ENCODE results near the gene COL4A1. TPM values are rescaled to one million over a fixed set of nuclear protein-coding genes. Genes with fewer than 3 reads are reported as not detected.

COL4A1 gene
- total RNA-seq, 2 donors from 2014 or later = 140 to 201 TPM

- DNase-seq (ENCODE audit: low spot score) = no peak
- TF ChIP-seq, protein P1, sequence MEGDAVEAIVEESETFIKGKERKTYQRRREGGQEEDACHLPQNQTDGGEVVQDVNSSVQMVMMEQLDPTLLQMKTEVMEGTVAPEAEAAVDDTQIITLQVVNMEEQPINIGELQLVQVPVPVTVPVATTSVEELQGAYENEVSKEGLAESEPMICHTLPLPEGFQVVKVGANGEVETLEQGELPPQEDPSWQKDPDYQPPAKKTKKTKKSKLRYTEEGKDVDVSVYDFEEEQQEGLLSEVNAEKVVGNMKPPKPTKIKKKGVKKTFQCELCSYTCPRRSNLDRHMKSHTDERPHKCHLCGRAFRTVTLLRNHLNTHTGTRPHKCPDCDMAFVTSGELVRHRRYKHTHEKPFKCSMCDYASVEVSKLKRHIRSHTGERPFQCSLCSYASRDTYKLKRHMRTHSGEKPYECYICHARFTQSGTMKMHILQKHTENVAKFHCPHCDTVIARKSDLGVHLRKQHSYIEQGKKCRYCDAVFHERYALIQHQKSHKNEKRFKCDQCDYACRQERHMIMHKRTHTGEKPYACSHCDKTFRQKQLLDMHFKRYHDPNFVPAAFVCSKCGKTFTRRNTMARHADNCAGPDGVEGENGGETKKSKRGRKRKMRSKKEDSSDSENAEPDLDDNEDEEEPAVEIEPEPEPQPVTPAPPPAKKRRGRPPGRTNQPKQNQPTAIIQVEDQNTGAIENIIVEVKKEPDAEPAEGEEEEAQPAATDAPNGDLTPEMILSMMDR (IDR thresholded peaks at IDR 0.05) = no peak
- peaks cover 0 to 67% of the 10 kb centered on the region in 2 donors for H3K4me1 ChIP-seq
- no peaks in the 10 kb centered on the region for H3K9me3 ChIP-seq
- H3K27me3 ChIP-seq = no peaks in the 10 kb centered on the region
- H3K27ac ChIP-seq = peak overlapping the region; percentile 72 to 80
- H3K4me3 ChIP-seq = no peak overlapping the region
- H3K36me3 ChIP-seq = peaks cover 21% of the 10 kb centered on the region
Observed at GRCh38 chr13:110217085-110217484, 89.9 kb downstream of the COL4A1 start.

- H3K36me3 ChIP-seq = peaks cover 27% of the 10 kb centered on the region
- H3K9me3 ChIP-seq = no peaks in the 10 kb centered on the region
- no peak overlapping the region for H3K4me3 ChIP-seq
- TF ChIP-seq, protein P1 (IDR thresholded peaks at IDR 0.05) = no peak
- no peaks in the 10 kb centered on the region for H3K27me3 ChIP-seq
- H3K27ac ChIP-seq = peak overlapping the region; percentile 72 to 80
- peaks cover 0 to 62% of the 10 kb centered on the region in 2 donors for H3K4me1 ChIP-seq
- DNase-seq (ENCODE audit: low spot score) = peak; percentile 80
Observed at GRCh38 chr13:110216398-110217041, 90.4 kb downstream of the COL4A1 start.

DNA sequence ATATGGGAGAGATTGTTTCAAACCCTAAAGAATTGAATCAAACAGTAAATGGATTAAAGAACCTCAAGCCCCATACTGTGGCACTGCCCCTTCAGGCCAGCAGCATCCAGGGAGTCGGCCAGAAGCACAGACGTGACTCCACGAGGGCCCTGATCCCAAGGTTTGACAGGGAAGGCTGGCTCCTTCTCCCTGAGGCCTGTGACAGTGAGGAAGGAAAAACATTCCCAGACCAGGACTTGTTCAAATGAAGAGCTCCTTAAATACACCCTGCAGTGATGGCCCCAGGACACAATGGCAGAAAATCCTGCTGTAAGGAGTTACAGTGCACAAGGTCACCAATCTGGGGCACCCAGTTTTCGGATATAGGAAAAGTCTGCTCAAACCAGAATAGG, 91.0 kb downstream of the COL4A1 start:
- no peaks in the 10 kb centered on the region for H3K9me3 ChIP-seq

GRCh38 chr13:110215606-110216005, 91.4 kb downstream of the COL4A1 start:
- Histone ChIP-seq H3K9me3 (no peaks in the 10 kb centered on the region), H3K4me3 (no peak overlapping the region), H3K27ac (peak overlapping the region; percentile 72 to 80), H3K27me3 (no peaks in the 10 kb centered on the region), H3K36me3 (peaks cover 36% of the 10 kb centered on the region), H3K4me1 (peaks cover 0 to 52% of the 10 kb centered on the region in 2 donors)
- DNase-seq (ENCODE audit: low spot score) = no peak
- TF ChIP-seq, protein P1 (IDR thresholded peaks at IDR 0.05) = no peak

More for the DNA sequence above, 91.0 kb downstream of the COL4A1 start:
- Histone ChIP-seq H3K27ac (peak overlapping the region; percentile 72 to 80), H3K27me3 (no peaks in the 10 kb centered on the region), H3K4me3 (no peak overlapping the region), H3K36me3 (peaks cover 32% of the 10 kb centered on the region), H3K4me1 (peaks cover 0 to 56% of the 10 kb centered on the region in 2 donors)
- TF ChIP-seq, protein P1 (IDR thresholded peaks at IDR 0.05) = no peak
- DNase-seq (ENCODE audit: low spot score) = no peak

- no peak overlapping the region for H3K27ac ChIP-seq
- DNase-seq (ENCODE audit: low spot score) = no peak
- H3K9me3 ChIP-seq = no peaks in the 10 kb centered on the region
- H3K36me3 ChIP-seq = peaks cover 46% of the 10 kb centered on the region
- H3K4me1 ChIP-seq = peaks cover 0 to 44% of the 10 kb centered on the region in 2 donors
- H3K27me3 ChIP-seq = no peaks in the 10 kb centered on the region
- TF ChIP-seq, protein P1 (IDR thresholded peaks at IDR 0.05) = no peak
- no peak overlapping the region for H3K4me3 ChIP-seq
Observed at GRCh38 chr13:110214637-110215036, 92.3 kb downstream of the COL4A1 start.

Measured in right atrium auricular region (tissue), 2 donors.